ENCODE results near the gene GHITM.
A peak's percentile ranks its signal among the peaks of the same experiment; 100 is the strongest.

The GHITM gene

GRCh38 chr10:84138478-84139125, 707 bp upstream of the GHITM start:
- TF ChIP-seq GATA3 (IDR thresholded peaks at IDR 0.05; ENCODE audit: low read depth, low read length) (no peak), GATA2 (IDR thresholded peaks at IDR 0.05; ENCODE audit: low read depth, low read length) (peak; percentile 29; the same call in 1 of the 2 replicates)

GRCh38 chr10:84140036-84140379, 699 bp downstream of the GHITM start:
- TF ChIP-seq GATA3 (IDR thresholded peaks at IDR 0.05; ENCODE audit: low read depth, low read length) (no peak), GATA2 (IDR thresholded peaks at IDR 0.05; ENCODE audit: low read depth, low read length) (no peak)

- TF ChIP-seq GATA2 (IDR thresholded peaks at IDR 0.05; ENCODE audit: low read depth, low read length) (no peak), GATA3 (IDR thresholded peaks at IDR 0.05; ENCODE audit: low read depth, low read length) (no peak)
Measured at GRCh38 chr10:84147347-84147746, 8.0 kb downstream of the GHITM start.

GRCh38 chr10:84149854-84150253, 10.5 kb downstream of the GHITM start:
- TF ChIP-seq GATA3 (IDR thresholded peaks at IDR 0.05; ENCODE audit: low read depth, low read length) (no peak), GATA2 (IDR thresholded peaks at IDR 0.05; ENCODE audit: low read depth, low read length) (no peak)

GRCh38 chr10:84152769-84153168, 13.5 kb downstream of the GHITM start:
- no peak for TF ChIP-seq GATA2 (IDR thresholded peaks at IDR 0.05; ENCODE audit: low read depth, low read length)
- TF ChIP-seq GATA3 (IDR thresholded peaks at IDR 0.05; ENCODE audit: low read depth, low read length) = no peak

- TF ChIP-seq GATA3 (IDR thresholded peaks at IDR 0.05; ENCODE audit: low read depth, low read length) (no peak), GATA2 (IDR thresholded peaks at IDR 0.05; ENCODE audit: low read depth, low read length) (no peak)
Measured at GRCh38 chr10:84155521-84155920, 16.2 kb downstream of the GHITM start.

- TF ChIP-seq GATA2 (IDR thresholded peaks at IDR 0.05; ENCODE audit: low read depth, low read length) (no peak), GATA3 (IDR thresholded peaks at IDR 0.05; ENCODE audit: low read depth, low read length) (no peak)
Measured at GRCh38 chr10:84156009-84156408, 16.7 kb downstream of the GHITM start.

GRCh38 chr10:84156768-84157167, 17.5 kb downstream of the GHITM start:
- TF ChIP-seq GATA3 (IDR thresholded peaks at IDR 0.05; ENCODE audit: low read depth, low read length) (no peak), GATA2 (IDR thresholded peaks at IDR 0.05; ENCODE audit: low read depth, low read length) (no peak)

GRCh38 chr10:84158061-84158460, 18.8 kb downstream of the GHITM start:
- TF ChIP-seq GATA3 (IDR thresholded peaks at IDR 0.05; ENCODE audit: low read depth, low read length) (no peak), GATA2 (IDR thresholded peaks at IDR 0.05; ENCODE audit: low read depth, low read length) (no peak)

- no peak for TF ChIP-seq GATA2 (IDR thresholded peaks at IDR 0.05; ENCODE audit: low read depth, low read length)
Measured at GRCh38 chr10:84158550-84158949, 19.2 kb downstream of the GHITM start.

GRCh38 chr10:84159076-84159685, 19.9 kb downstream of the GHITM start:
- TF ChIP-seq GATA3 (IDR thresholded peaks at IDR 0.05; ENCODE audit: low read depth, low read length) (no peak), GATA2 (IDR thresholded peaks at IDR 0.05; ENCODE audit: low read depth, low read length) (no peak)

- TF ChIP-seq GATA2 (IDR thresholded peaks at IDR 0.05; ENCODE audit: low read depth, low read length) (no peak), GATA3 (IDR thresholded peaks at IDR 0.05; ENCODE audit: low read depth, low read length) (no peak)
Measured at GRCh38 chr10:84160663-84161362, 21.5 kb downstream of the GHITM start.

- no peak for TF ChIP-seq GATA2 (IDR thresholded peaks at IDR 0.05; ENCODE audit: low read depth, low read length)
- TF ChIP-seq GATA3 (IDR thresholded peaks at IDR 0.05; ENCODE audit: low read depth, low read length) = no peak
Measured at GRCh38 chr10:84163996-84164395, 24.7 kb downstream of the GHITM start.

GRCh38 chr10:84164442-84164841, 25.1 kb downstream of the GHITM start:
- no peak for TF ChIP-seq GATA2 (IDR thresholded peaks at IDR 0.05; ENCODE audit: low read depth, low read length)

- TF ChIP-seq GATA3 (IDR thresholded peaks at IDR 0.05; ENCODE audit: low read depth, low read length) (no peak), GATA2 (IDR thresholded peaks at IDR 0.05; ENCODE audit: low read depth, low read length) (no peak)
Measured at GRCh38 chr10:84166620-84167288, 27.4 kb downstream of the GHITM start.
